Measurements from ENCODE around the gene TBC1D30. TPM values are rescaled to one million over a fixed set of nuclear protein-coding genes. Genes with fewer than 3 reads are reported as not detected.

The TBC1D30 gene
- total RNA-seq, 2 donors from 2014 or later: 6.9 to 17.0 TPM

GRCh38 chr12:64875186-64875585 is 50.7 kb downstream of the TBC1D30 start:
- intact Hi-C loops (cut with DNase I): no loop called here
- Histone ChIP-seq H3K4me3 (no peak overlapping the region), H3K9ac (ENCODE audit: low read depth in 2 of 2, low read length in 2 of 2) (no peak overlapping the region), H3K36me3 (no peaks in the 10 kb centered on the region), H3K9me3 (no peaks in the 10 kb centered on the region), H3K27me3 (no peaks in the 10 kb centered on the region), H3K4me1 (no peaks in the 10 kb centered on the region), H3K27ac (no peak overlapping the region)
- no peak for TF ChIP-seq CTCF (IDR thresholded peaks at IDR 0.05)
- DNase-seq: no peak

GRCh38 chr12:64876388-64877071 is 52.1 kb downstream of the TBC1D30 start:
- H3K27ac ChIP-seq: no peak overlapping the region
- no peak for DNase-seq
- H3K36me3 ChIP-seq: no peaks in the 10 kb centered on the region
- intact Hi-C loops (cut with DNase I): no loop called here
- H3K27me3 ChIP-seq: no peaks in the 10 kb centered on the region
- H3K9ac ChIP-seq (ENCODE audit: low read depth in 2 of 2, low read length in 2 of 2): no peak overlapping the region
- H3K9me3 ChIP-seq: no peaks in the 10 kb centered on the region
- no peak for TF ChIP-seq CTCF (IDR thresholded peaks at IDR 0.05)
- H3K4me3 ChIP-seq: no peak overlapping the region
- no peaks in the 10 kb centered on the region for H3K4me1 ChIP-seq

GRCh38 chr12:64877363-64878004 is 53.0 kb downstream of the TBC1D30 start:
- DNase-seq: no peak
- intact Hi-C loops (cut with DNase I): no loop called here
- no peak for TF ChIP-seq CTCF (IDR thresholded peaks at IDR 0.05)
- Histone ChIP-seq H3K9me3 (no peaks in the 10 kb centered on the region), H3K4me3 (no peak overlapping the region), H3K9ac (ENCODE audit: low read depth in 2 of 2, low read length in 2 of 2) (no peak overlapping the region), H3K27ac (no peak overlapping the region), H3K27me3 (no peaks in the 10 kb centered on the region), H3K36me3 (no peaks in the 10 kb centered on the region), H3K4me1 (no peaks in the 10 kb centered on the region)

GRCh38 chr12:64882687-64883086 is 58.2 kb downstream of the TBC1D30 start:
- Histone ChIP-seq H3K4me1 (no peaks in the 10 kb centered on the region), H3K4me3 (no peak overlapping the region), H3K27ac (no peak overlapping the region), H3K27me3 (no peaks in the 10 kb centered on the region), H3K9ac (ENCODE audit: low read depth in 2 of 2, low read length in 2 of 2) (no peak overlapping the region), H3K9me3 (no peaks in the 10 kb centered on the region), H3K36me3 (no peaks in the 10 kb centered on the region)
- no peak for DNase-seq
- no peak for TF ChIP-seq CTCF (IDR thresholded peaks at IDR 0.05)
- intact Hi-C loops (cut with DNase I): no loop called here

GRCh38 chr12:64883264-64884163 is 59.1 kb downstream of the TBC1D30 start:
- Histone ChIP-seq H3K27me3 (no peaks in the 10 kb centered on the region), H3K4me1 (no peaks in the 10 kb centered on the region), H3K4me3 (no peak overlapping the region), H3K9ac (ENCODE audit: low read depth in 2 of 2, low read length in 2 of 2) (no peak overlapping the region), H3K9me3 (no peaks in the 10 kb centered on the region), H3K36me3 (no peaks in the 10 kb centered on the region), H3K27ac (no peak overlapping the region)
- no peak for DNase-seq
- intact Hi-C loops (cut with DNase I): no loop called here
- TF ChIP-seq CTCF (IDR thresholded peaks at IDR 0.05): no peak
